Panc1 (cell line): ENCODE results near the gene SCYL3. TPM values are rescaled to one million over a fixed set of nuclear protein-coding genes. Genes with fewer than 3 reads are reported as not detected.

Source experiments
- ATAC-seq: fragments of 200-7000 bp; cut with Tn5 transposase; 2 replicates; pipeline ENCODE4 v1.9.1; 2020; ENCODE audit warnings: mild to moderate bottlenecking, moderate library complexity
- BruUV-seq: library from RNA; stranded (reverse); fragments of 400-500 nt; replicated peaks from 2 replicates; lab custom pipeline; 2021; lab: Mats Ljungman, UMichigan
- CTCF ChIA-PET: fragments of 300-600 bp; sonication (Branson Sonifier 250); formaldehyde crosslinking; loops from one replicate; lab custom pipeline; 2022; ENCODE audit warnings: antibody characterized with exemption; lab: Charles Lee
- POLR2A ChIA-PET: fragments of 300-600 bp; sonication (Branson Sonifier 250); formaldehyde crosslinking; loops from one replicate; lab custom pipeline; 2022; ENCODE audit warnings: antibody characterized with exemption; lab: Charles Lee
- DNase-seq: peaks from one replicate; pipeline ENCODE4 v3.0.0-alpha.2; 2010; ENCODE audit warnings: low read depth, low spot score
- H3K27ac ChIP-seq: 2 replicates; pipeline ENCODE4 v1.5.1; 2011; ENCODE audit warnings: mild to moderate bottlenecking, low read length, inconsistent platforms
- H3K27me3 ChIP-seq: fragments of 200-500 bp; sonication (Bioruptor generic); 2 replicates; pipeline ENCODE4 v1.6.0; 2014; ENCODE audit warnings: low read length, inconsistent platforms; ENCODE audit not compliant: control insufficient read depth, insufficient read depth
- H3K36me3 ChIP-seq: fragments of 200-500 bp; sonication (Bioruptor generic); 2 replicates; pipeline ENCODE4 v1.5.1; 2014; ENCODE audit warnings: inconsistent platforms, mild to moderate bottlenecking, low read length, moderate library complexity; ENCODE audit not compliant: control insufficient read depth, insufficient read depth
- H3K4me1 ChIP-seq: 2 replicates; pipeline ENCODE4 v1.5.1; 2011; ENCODE audit warnings: inconsistent platforms, mild to moderate bottlenecking, low read length, moderate library complexity; ENCODE audit not compliant: control insufficient read depth, insufficient read depth
- H3K4me3 ChIP-seq, 2 experiments: 2 replicates each; pipeline ENCODE4 v1.5.1; 2011 to 2012; ENCODE audit warnings: low read depth in 2 of 2, low read length in 2 of 2, mild to moderate bottlenecking in 2 of 2, inconsistent platforms in 1 of 2, moderate library complexity in 1 of 2
- H3K9me3 ChIP-seq: fragments of 200-500 bp; sonication (Bioruptor generic); 2 replicates; pipeline ENCODE4 v1.5.1; 2014; ENCODE audit warnings: low read depth, mild to moderate bottlenecking, inconsistent platforms, low read length, moderate library complexity; ENCODE audit not compliant: control insufficient read depth, insufficient read depth
- CTCF ChIP-seq: fragments of 450-650 bp; IDR thresholded peaks from 2 replicates; pipeline ENCODE4 v1.5.1; 2017; ENCODE audit warnings: mild to moderate bottlenecking
- POLR2AphosphoS5 ChIP-seq: IDR thresholded peaks from 2 replicates; pipeline ENCODE4 v1.6.1; 2012; ENCODE audit warnings: mild to moderate bottlenecking, low read depth, low read length, moderate library complexity
- REST ChIP-seq, 2 experiments: IDR thresholded peaks; 2 replicates each; pipeline ENCODE4 v1.6.1; 2011 to 2012; ENCODE audit warnings: low read depth in 2 of 2, control low read depth in 1 of 2, low read length in 1 of 2, mild to moderate bottlenecking in 1 of 2, moderate library complexity in 1 of 2; ENCODE audit not compliant: insufficient read depth in 1 of 2
- SIN3A ChIP-seq: IDR thresholded peaks from 2 replicates; pipeline ENCODE4 v1.6.1; 2012; ENCODE audit warnings: low read depth, mild to moderate bottlenecking, low read length, moderate library complexity, borderline replicate concordance; ENCODE audit not compliant: insufficient read depth
- TCF7L2 ChIP-seq: IDR thresholded peaks from 2 replicates; pipeline ENCODE4 v1.6.1; 2011; ENCODE audit warnings: mild to moderate bottlenecking, low read depth, low read length, inconsistent platforms
- in situ Hi-C: cut with HindIII; loops from 2 replicates; pipeline ENCODE4 v1.10.0; 2016; ENCODE audit warnings: low sequenced_read_pairs, low pct_unique_long_range_greater_than_20kb
- intact Hi-C: fragments of 100-400 bp; cut with micrococcal nuclease; formaldehyde crosslinking; loops from one replicate; pipeline ENCODE4 v1.10.0; 2022; ENCODE audit not compliant: unreplicated experiment
- total RNA-seq: library from RNA; stranded (reverse); gene quantifications from one replicate; pipeline ENCODE4 v1.2.1, GENCODE V29; 2021; ENCODE audit not compliant: unreplicated experiment

Gene SCYL3
- total RNA-seq, 1 experiment from 2014 or later = 7.8 TPM

GRCh38 chr1:169894424-169895145 is 889 bp upstream of the SCYL3 start:
- Histone ChIP-seq H3K27me3 (no peaks in the 10 kb centered on the region; the same call in 1 of the 2 replicates), H3K27ac (peak overlapping the region; percentile 100), H3K36me3 (peaks cover 8% of the 10 kb centered on the region; the same call in 1 of the 2 replicates), H3K4me1 (peaks cover 24% of the 10 kb centered on the region), H3K9me3 (no peaks in the 10 kb centered on the region), H3K4me3 (peak overlapping the region; percentile 73 to 92)
- ATAC-seq = no peak
- in situ Hi-C loops = no loop called here
- intact Hi-C loops = no loop called here
- BruUV-seq = TSS peak; percentile 96
- DNase-seq = no peak
- CTCF ChIA-PET = no interaction called here
- POLR2A ChIA-PET = no interaction called here
- no peak for TF ChIP-seq REST (IDR thresholded peaks at IDR 0.05; ENCODE audit: insufficient read depth in 1 of 2, low read depth in 2 of 2, low read length in 1 of 2)
- TF ChIP-seq POLR2AphosphoS5 = no peak; the same call in 1 of the 2 replicates
- no peak for TF ChIP-seq TCF7L2
- TF ChIP-seq CTCF = no peak
- no peak for TF ChIP-seq SIN3A

- Histone ChIP-seq H3K27me3 (no peaks in the 10 kb centered on the region; the same call in 1 of the 2 replicates), H3K27ac (peak overlapping the region; percentile 100), H3K9me3 (no peaks in the 10 kb centered on the region), H3K4me1 (peaks cover 28% of the 10 kb centered on the region), H3K4me3 (peak overlapping the region; percentile 73 to 92), H3K36me3 (peaks cover 13% of the 10 kb centered on the region)
- no peak for DNase-seq
- ATAC-seq = peak; percentile 26
- TF ChIP-seq CTCF (no peak), POLR2AphosphoS5 (no peak; the same call in 1 of the 2 replicates), REST (IDR thresholded peaks at IDR 0.05; ENCODE audit: insufficient read depth in 1 of 2, low read depth in 2 of 2, low read length in 1 of 2) (no peak), TCF7L2 (no peak), SIN3A (no peak)
- POLR2A ChIA-PET = interaction anchor here (0.6 to 0.7 kb wide), 8 partner anchors 35 to 1037 kb away, joined by 3 to 14 read pairs (median 4); no protein-coding TSS in a partner anchor
- no TSS peak for BruUV-seq
- intact Hi-C loops (no loop called here), in situ Hi-C loops (no loop called here)
- CTCF ChIA-PET = interaction anchor here (0.6 kb wide), 1 partner anchor 517 kb away, joined by 3 read pairs; no protein-coding TSS in a partner anchor
Observed at GRCh38 chr1:169892927-169893644, 610 bp downstream of the SCYL3 start.
